ENCODE results near the gene SMIM29. TPM values are rescaled to one million over a fixed set of nuclear protein-coding genes. Genes with fewer than 3 reads are reported as not detected.
"Not testable (repeated sequence)": the region's sequence is repeated elsewhere in the genome, so short reads cannot be mapped to it uniquely, and the experiment has no call there.

SMIM29 gene
- total RNA-seq, 1 experiment from 2014 or later, result 44.3 TPM

DNA sequence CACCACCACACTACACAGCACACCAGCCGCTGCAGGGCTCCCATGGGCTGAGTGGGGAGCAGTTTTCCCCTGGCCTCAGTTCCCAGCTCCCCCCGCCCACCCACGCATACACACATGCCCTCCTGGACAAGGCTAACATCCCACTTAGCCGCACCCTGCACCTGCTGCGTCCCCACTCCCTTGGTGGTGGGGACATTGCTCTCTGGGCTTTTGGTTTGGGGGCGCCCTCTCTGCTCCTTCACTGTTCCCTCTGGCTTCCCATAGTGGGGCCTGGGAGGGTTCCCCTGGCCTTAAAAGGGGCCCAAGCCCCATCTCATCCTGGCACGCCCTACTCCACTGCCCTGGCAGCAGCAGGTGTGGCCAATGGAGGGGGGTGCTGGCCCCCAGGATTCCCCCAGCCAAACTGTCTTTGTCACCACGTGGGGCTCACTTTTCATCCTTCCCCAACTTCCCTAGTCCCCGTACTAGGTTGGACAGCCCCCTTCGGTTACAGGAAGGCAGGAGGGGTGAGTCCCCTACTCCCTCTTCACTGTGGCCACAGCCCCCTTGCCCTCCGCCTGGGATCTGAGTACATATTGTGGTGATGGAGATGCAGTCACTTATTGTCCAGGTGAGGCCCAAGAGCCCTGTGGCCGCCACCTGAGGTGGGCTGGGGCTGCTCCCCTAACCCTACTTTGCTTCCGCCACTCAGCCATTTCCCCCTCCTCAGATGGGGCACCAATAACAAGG is 3.6 kb downstream of the SMIM29 start:
- H3K27ac ChIP-seq (ENCODE audit: low read length); H2AFZ ChIP-seq (ENCODE audit: low read length); H3K27me3 ChIP-seq (ENCODE audit: low read length); DNase-seq; H3K4me3 ChIP-seq (ENCODE audit: low read length); H3K79me2 ChIP-seq (ENCODE audit: low read length); H3K9me3 ChIP-seq (ENCODE audit: low read length); H3K9ac ChIP-seq (ENCODE audit: low read length); H3K4me2 ChIP-seq (ENCODE audit: low read depth, low read length, poor library complexity, severe bottlenecking); H3K9me2 ChIP-seq (replicated peaks; ENCODE audit: insufficient read depth, low read length): not testable (repeated sequence)
- peaks cover 28% of the 10 kb centered on the region for H4K20me1 ChIP-seq (ENCODE audit: insufficient read depth, low read depth, low read length)
- H3K4me1 ChIP-seq (ENCODE audit: low read length), result peaks cover 33% of the 10 kb centered on the region
- peaks cover 28% of the 10 kb centered on the region; the same call in 1 of the 2 replicates for H3K36me3 ChIP-seq (ENCODE audit: insufficient read depth, low read length)

DNA sequence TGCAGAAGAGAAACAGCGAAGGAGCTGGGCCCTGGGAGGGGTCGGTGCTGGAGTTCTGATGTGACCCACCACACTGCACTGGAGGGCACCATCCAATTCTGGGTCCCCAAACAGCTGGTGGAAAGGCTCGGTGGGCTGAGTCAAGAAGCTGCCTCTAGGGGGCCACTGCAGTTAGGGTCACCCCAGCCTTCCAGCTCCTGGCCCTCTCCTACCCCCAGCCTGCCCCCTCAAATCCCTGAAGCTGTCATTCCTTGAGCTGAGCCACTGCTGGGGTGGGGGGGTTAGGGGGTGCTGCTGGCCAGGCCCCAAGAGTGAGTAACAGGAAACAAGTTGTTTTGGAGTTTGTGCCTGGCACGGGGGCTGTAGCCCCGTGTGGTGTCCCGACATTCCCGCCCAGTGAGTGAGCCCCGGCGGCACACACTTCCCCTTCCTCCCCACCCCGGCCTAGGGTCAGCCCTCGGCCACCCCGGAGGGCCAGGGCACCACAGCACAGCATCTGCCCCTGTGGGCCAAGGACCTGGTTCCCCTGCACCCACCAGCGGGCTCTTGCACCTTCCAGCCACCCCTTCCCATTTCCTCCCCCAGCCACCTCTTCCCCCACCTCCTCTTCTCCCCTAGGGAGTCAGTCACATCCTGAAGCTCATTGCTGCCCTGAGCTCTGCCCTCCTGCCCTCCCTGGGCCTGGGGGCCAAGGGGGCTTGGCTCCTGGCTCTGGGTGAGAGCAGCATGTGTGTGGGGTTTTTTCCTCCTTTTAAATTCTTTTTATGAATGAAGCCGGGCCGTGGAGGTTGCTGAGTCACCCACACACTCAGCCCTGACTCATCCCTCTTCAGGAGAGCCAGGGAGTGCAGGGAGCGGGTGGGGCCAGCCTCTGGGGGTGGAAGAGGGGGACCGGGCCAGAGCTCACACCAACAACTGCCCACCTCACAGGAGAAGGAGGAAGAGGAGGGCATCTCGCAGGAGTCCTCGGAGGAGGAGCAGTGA is 4.6 kb downstream of the SMIM29 start:
- Histone ChIP-seq H3K9ac (ENCODE audit: low read length) (no peak overlapping the region), H3K4me1 (ENCODE audit: low read length) (peaks cover 39% of the 10 kb centered on the region)
- DNase-seq, result no peak

DNA sequence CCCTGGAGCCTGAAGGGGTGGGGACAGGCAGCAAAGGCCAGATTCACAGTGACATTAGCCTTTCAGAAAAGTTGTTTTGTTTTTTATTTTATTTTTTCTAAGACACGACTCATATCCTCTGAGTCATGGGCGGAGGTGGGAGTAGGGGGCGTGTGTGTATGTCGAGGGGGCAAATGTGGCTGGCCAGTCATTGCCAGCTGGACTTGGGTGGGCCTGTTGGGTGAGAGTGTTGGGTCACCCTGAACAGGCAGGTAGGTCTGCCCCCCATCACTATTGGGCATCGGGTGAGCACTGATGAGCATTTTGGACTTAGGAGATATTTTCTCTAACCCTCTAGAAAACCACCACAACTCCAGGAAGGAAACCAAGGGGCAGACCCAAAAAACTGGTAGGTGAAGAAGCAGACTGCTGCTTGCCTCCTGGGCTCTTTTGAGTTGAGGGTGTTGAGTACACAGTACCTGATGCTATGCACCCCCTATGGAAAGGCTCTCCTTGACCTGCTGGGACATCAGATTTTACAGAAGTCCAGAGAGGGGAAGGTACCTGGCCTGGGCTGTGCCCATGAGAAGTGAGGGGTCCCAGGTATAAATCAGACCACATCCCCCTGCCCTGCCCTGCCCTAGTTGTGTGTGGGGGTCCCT is 5.6 kb downstream of the SMIM29 start:
- no peak overlapping the region for H3K9ac ChIP-seq (ENCODE audit: low read length)
- H4K20me1 ChIP-seq (ENCODE audit: insufficient read depth, low read depth, low read length), result peaks cover 47% of the 10 kb centered on the region
- H3K36me3 ChIP-seq (ENCODE audit: insufficient read depth, low read length), result peaks cover 44% of the 10 kb centered on the region; the same call in 1 of the 2 replicates
- no peaks in the 10 kb centered on the region for H3K9me3 ChIP-seq (ENCODE audit: low read length)
- DNase-seq, result no peak
- no peak overlapping the region for H2AFZ ChIP-seq (ENCODE audit: low read length)
- no peaks in the 10 kb centered on the region for H3K9me2 ChIP-seq (replicated peaks; ENCODE audit: insufficient read depth, low read length)
- peaks cover 44% of the 10 kb centered on the region for H3K4me1 ChIP-seq (ENCODE audit: low read length)
- no peak overlapping the region for H3K4me3 ChIP-seq (ENCODE audit: low read length)
- H3K27me3 ChIP-seq (ENCODE audit: low read length), result no peaks in the 10 kb centered on the region
- no peak overlapping the region for H3K27ac ChIP-seq (ENCODE audit: low read length)
- no peak overlapping the region for H3K4me2 ChIP-seq (ENCODE audit: low read depth, low read length, poor library complexity, severe bottlenecking)
- H3K79me2 ChIP-seq (ENCODE audit: low read length), result peaks cover 27% of the 10 kb centered on the region

More for the DNA sequence above, 4.6 kb downstream of the SMIM29 start:
- Histone ChIP-seq H3K79me2 (ENCODE audit: low read length) (peaks cover 17% of the 10 kb centered on the region), H3K27ac (ENCODE audit: low read length) (no peak overlapping the region; the same call in 1 of the 2 replicates), H4K20me1 (ENCODE audit: insufficient read depth, low read depth, low read length) (peaks cover 38% of the 10 kb centered on the region), H3K9me2 (replicated peaks; ENCODE audit: insufficient read depth, low read length) (no peaks in the 10 kb centered on the region), H2AFZ (ENCODE audit: low read length) (no peak overlapping the region), H3K4me2 (ENCODE audit: low read depth, low read length, poor library complexity, severe bottlenecking) (no peak overlapping the region), H3K27me3 (ENCODE audit: low read length) (no peaks in the 10 kb centered on the region), H3K4me3 (ENCODE audit: low read length) (no peak overlapping the region), H3K36me3 (ENCODE audit: insufficient read depth, low read length) (peaks cover 38% of the 10 kb centered on the region; the same call in 1 of the 2 replicates), H3K9me3 (ENCODE audit: low read length) (no peaks in the 10 kb centered on the region)

DNA sequence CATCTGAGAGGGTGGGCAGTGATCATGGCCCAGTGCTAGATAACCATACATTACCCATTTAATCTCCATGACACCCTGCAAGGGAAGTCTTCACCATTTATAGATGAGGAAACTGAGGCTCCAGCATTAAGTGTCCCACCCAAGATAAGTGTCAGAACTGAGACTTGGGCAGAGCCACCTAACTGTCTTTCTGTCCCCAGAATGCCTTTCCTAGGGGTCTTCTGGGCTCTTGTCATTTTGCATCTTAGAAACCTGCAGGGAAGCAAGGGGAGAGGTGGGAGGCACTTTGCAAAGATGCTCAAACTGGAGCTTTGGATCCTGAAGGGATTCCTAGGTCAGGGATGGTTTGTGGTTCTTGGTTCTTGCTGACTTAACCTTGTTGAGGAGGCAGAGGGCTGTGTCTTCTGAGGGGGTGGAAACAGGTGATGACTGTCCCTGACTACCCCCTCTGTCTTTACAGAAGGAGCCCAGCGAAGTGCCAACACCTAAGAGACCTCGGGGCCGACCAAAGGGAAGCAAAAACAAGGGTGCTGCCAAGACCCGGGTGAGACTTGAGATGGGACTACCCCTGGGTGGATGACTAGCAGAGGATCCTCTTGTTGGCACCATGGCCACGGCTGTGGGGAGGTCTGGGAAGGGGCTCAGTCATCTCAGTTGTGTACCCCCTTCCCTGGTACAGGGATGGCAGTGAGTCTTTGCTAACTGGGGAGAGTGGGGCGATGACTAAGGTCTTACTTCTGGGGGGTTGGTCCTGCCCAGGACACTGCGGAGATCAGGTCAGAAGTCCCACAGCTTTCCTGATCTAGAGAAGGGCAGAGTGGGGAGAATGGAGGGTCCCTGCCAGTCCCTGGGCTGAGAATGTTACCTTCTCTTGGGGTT is 6.3 kb downstream of the SMIM29 start:
- Histone ChIP-seq H4K20me1 (ENCODE audit: insufficient read depth, low read depth, low read length) (peaks cover 43% of the 10 kb centered on the region), H2AFZ (ENCODE audit: low read length) (no peak overlapping the region), H3K4me2 (ENCODE audit: low read depth, low read length, poor library complexity, severe bottlenecking) (no peak overlapping the region), H3K9ac (ENCODE audit: low read length) (no peak overlapping the region), H3K79me2 (ENCODE audit: low read length) (peaks cover 34% of the 10 kb centered on the region), H3K9me3 (ENCODE audit: low read length) (no peaks in the 10 kb centered on the region), H3K4me1 (ENCODE audit: low read length) (peaks cover 36% of the 10 kb centered on the region), H3K36me3 (ENCODE audit: insufficient read depth, low read length) (peaks cover 47% of the 10 kb centered on the region), H3K27me3 (ENCODE audit: low read length) (no peaks in the 10 kb centered on the region), H3K9me2 (replicated peaks; ENCODE audit: insufficient read depth, low read length) (no peaks in the 10 kb centered on the region), H3K4me3 (ENCODE audit: low read length) (no peak overlapping the region), H3K27ac (ENCODE audit: low read length) (no peak overlapping the region)
- DNase-seq, result no peak

DNA sequence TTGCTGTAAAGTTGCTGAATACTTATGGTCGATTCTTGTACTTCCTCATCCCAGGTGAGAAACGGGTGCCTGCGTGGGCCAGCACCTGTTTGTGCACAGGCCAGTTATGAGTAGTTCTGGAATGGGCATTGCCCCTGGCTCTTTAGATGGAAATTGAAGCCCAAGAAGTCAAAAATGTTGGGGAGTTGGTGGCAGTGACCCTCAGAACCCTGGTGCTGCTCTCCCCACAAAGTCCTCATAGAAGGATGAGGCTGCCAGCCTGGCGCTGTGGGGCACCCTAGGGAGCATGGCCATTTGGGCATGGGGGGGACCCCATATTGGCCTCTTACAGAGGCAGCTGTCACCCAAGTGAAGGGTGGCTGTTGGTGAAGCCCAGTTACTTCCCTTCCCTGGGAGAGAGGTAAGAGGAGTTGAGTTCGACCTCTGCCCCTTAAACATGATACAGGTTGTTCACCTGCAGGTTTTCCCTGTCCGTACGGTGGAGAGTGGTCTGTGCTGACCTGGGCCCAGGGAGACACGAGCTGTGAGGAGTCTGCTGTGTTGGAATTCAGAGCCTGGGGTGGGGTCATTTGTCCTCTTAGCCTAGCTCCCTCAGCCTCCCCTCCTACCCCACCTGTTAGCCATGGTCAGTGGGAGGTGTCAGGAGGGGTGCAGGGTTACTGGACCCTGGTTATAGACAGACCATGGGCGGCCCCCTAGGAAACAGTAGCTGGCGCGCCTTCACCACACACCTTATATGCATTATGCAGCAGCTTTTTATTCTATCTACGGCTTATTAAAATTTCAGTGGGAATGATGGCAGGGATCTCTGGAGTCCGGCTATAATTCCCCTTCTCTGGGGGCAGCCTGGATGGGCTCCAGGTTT is 7.2 kb downstream of the SMIM29 start:
- Histone ChIP-seq H3K4me1 (ENCODE audit: low read length) (peaks cover 35% of the 10 kb centered on the region), H4K20me1 (ENCODE audit: insufficient read depth, low read depth, low read length) (peaks cover 41% of the 10 kb centered on the region), H3K9ac (ENCODE audit: low read length) (no peak overlapping the region)

DNA sequence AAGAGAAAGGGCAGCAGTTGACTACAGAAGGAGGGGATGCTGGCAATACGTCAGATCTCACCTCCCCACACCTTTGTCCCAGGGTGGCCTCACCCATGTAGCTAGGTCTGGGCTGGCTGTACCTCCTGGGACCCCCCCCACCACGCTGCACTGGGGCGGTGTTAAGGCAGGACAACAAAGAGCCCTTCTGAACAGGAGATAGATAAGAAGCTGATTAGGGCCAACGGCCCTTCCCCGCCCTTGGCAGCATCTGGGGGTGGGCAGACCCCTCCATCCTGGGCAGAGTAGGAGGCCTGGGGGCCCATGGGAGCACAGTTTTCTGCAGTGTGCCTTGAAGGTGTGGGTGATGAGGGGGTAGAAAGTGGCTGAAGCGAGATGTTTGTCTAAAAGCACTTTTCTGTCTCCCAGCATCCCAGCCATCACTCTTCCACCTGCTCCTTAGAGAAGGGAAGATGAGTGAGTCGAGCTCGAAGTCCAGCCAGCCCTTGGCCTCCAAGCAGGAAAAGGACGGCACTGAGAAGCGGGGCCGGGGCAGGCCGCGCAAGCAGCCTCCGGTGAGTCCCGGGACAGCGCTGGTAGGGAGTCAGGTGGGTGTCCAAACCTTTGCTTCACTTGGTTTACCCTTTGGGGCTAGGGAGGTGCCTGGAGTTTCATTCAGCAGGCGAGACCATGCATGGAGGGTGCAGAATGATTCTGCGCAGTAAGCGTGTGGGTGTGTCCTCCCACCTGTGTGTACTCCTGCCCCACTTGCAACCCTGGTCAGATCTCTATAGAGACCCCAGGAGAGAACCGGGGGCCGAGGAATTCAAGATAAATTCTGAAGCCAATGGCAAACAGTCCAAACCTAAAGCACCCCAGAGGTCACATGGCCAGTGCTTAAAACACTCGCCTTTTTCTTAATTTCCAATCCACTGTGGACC is 8.2 kb downstream of the SMIM29 start:
- peak overlapping the region; percentile 86 for H3K4me2 ChIP-seq (ENCODE audit: low read depth, low read length, poor library complexity, severe bottlenecking)
- no peak overlapping the region for H3K9ac ChIP-seq (ENCODE audit: low read length)
- peaks cover 35% of the 10 kb centered on the region for H3K79me2 ChIP-seq (ENCODE audit: low read length)
- no peaks in the 10 kb centered on the region for H3K9me3 ChIP-seq (ENCODE audit: low read length)
- no peak overlapping the region for H3K27ac ChIP-seq (ENCODE audit: low read length)
- H3K36me3 ChIP-seq (ENCODE audit: insufficient read depth, low read length), result peaks cover 47% of the 10 kb centered on the region
- no peak overlapping the region for H3K4me3 ChIP-seq (ENCODE audit: low read length)
- no peaks in the 10 kb centered on the region for H3K27me3 ChIP-seq (ENCODE audit: low read length)
- H3K4me1 ChIP-seq (ENCODE audit: low read length), result peaks cover 42% of the 10 kb centered on the region
- no peak overlapping the region for H2AFZ ChIP-seq (ENCODE audit: low read length)
- no peak for DNase-seq
- no peaks in the 10 kb centered on the region for H3K9me2 ChIP-seq (replicated peaks; ENCODE audit: insufficient read depth, low read length)
- peaks cover 41% of the 10 kb centered on the region for H4K20me1 ChIP-seq (ENCODE audit: insufficient read depth, low read depth, low read length)

More for the DNA sequence above, 7.2 kb downstream of the SMIM29 start:
- Histone ChIP-seq H3K9me2 (replicated peaks; ENCODE audit: insufficient read depth, low read length) (no peaks in the 10 kb centered on the region), H3K27ac (ENCODE audit: low read length) (no peak overlapping the region), H3K4me2 (ENCODE audit: low read depth, low read length, poor library complexity, severe bottlenecking) (no peak overlapping the region), H3K36me3 (ENCODE audit: insufficient read depth, low read length) (peaks cover 47% of the 10 kb centered on the region), H3K4me3 (ENCODE audit: low read length) (no peak overlapping the region), H3K9me3 (ENCODE audit: low read length) (no peaks in the 10 kb centered on the region), H2AFZ (ENCODE audit: low read length) (no peak overlapping the region), H3K27me3 (ENCODE audit: low read length) (no peaks in the 10 kb centered on the region), H3K79me2 (ENCODE audit: low read length) (peaks cover 35% of the 10 kb centered on the region)
- DNase-seq, result no peak

All from Karpas-422 (cell line).